ENCODE data around the gene RREB1.

RREB1 gene

GRCh38 chr6:7100753-7101081 lies 7.0 kb upstream of the RREB1 start:
- peak; percentile 43 for DNase-seq

- no peak for DNase-seq
These were observed 6.5 kb upstream of the RREB1 start for GRCh38 chr6:7101290-7101689.

DNA sequence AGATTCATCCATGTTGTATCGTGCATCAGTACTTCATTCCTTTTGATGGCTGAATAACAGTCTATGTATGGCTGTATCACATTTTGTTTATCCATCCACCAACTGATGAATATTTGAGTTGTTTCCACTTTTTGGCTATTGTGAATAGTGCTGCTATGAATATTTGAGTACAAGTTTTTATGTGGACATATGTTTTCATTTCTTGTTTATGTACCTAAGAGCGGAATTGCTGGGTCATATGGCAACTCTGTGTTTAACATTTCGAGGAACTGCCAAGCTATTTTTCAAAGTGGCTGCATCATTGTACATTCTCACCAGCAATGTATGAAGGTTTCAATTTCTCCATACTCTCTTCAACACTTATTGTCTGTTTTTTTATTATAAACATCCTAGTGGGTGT lies 3.0 kb upstream of the RREB1 start:
- no peak for DNase-seq

GRCh38 chr6:7106215-7106751 lies 1.5 kb upstream of the RREB1 start:
- no peak for DNase-seq

DNA sequence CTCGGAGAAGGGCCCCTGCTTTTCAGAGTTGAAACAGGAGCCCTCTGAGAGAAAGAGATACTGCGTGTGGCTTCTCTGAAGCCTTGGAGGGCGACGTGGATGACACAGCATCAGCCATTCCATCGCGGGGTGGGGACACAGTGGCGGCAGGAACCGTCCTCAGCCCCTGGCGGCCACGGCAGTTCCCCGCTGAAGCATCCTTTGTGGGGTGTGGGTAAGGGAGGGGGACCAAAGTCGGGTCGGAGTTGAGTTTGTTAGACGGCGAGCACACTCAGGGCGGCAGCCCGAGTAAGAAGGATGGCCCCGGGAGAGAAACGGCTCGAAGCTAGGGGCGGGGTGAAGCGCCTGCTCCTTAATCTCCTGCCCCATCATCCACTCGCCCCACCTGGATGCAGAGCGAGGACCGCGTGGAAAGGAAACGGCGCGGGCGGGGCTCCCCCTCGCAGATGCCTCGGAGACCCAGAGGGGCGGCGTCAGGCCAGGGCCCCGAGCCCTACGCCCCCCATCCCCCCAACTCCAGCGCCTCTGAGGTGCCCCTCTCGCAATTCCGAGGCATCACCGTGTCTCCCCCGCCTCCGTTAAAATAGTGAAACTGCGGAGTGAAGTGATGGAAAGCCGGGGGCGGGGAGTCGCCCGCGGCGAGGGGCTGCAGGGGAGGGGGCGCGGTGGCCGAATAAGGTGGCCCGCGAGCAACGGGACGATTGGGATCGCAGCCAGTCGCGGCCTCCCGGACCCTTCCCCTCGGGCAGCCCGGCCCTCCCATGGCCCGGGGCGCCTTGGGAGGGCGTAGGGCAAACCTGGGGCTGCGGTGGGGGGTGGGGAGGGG lies 796 bp upstream of the RREB1 start:
- DNase-seq, result peak; percentile 93

- peak; percentile 64 for DNase-seq
These were observed 619 bp downstream of the RREB1 start for GRCh38 chr6:7108196-7108963.

DNA sequence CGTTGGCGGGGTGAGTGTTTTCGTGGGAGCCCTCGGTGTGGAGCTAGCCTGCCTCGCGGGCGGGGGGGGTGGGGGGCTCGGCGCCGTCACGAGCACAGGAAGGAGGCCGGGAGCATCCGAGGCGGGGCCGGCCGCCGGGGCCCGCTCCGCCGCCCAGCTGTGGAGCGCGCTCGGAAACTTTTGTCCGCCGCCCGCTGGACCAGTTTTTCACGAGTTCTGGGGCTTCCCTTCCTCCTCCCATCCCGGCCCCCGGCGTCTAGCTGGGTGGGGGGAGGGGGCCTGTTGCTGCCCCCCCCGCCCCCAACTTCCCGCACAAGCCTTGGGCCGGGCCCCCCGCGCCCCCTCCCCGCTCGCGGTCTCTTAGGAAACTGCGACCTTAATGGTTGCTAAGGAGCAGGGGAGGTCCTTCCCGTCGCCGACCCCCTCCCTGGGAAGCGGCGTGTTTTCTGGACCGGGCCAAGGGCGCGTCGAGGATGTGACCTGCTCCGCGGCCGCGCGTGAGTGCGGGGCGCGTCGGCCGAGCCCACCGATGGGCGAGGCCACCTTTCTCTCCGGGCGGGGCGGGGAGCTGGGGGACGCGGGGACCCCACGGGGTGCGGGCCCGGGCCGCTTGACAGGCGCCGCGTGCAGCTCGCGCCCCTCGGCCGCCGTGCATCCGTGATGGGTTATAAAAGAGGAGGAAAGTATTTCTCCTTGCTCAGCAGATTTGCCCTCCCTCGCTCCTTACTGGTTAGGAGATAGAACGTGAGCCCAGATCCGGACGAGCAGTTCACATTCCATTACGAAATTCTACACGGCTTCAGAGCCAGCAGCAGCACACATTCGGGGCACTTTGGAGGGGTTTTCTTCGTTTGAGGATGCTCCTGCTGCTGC lies 1.4 kb downstream of the RREB1 start:
- peak; percentile 80 for DNase-seq

DNA sequence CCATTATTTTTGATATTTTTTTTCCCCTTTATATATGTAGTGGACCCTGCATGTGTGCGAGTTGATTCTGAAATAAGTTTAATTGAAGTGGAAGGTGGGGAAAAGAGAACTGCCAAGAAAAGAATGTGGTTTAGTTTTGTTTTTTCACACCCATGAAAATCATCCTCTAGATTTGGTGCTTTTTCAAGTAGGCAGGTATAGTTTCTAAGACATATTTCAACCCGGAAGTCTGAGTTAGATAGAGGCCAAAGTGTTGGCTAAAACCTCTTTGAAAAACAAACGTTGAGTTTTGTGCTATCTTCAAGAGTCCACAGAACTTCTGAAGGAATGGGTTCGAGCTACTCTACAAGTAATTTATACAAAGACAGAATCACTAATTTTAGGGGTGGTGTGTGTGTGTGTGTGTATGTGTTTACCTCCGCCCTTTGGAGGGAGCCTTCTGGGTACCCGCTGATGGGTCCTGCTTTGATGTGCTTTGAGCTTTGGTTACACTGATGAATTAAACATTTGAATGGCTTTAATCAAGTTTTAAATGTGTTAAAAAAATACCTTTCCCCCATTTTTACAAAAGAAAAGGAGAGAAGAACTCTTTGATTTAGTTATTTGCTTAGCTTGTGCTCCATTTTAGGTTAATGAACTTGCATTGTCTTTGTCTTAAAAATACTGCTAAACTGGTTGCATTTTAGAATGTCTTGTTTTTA lies 2.5 kb downstream of the RREB1 start:
- DNase-seq, result no peak

DNA sequence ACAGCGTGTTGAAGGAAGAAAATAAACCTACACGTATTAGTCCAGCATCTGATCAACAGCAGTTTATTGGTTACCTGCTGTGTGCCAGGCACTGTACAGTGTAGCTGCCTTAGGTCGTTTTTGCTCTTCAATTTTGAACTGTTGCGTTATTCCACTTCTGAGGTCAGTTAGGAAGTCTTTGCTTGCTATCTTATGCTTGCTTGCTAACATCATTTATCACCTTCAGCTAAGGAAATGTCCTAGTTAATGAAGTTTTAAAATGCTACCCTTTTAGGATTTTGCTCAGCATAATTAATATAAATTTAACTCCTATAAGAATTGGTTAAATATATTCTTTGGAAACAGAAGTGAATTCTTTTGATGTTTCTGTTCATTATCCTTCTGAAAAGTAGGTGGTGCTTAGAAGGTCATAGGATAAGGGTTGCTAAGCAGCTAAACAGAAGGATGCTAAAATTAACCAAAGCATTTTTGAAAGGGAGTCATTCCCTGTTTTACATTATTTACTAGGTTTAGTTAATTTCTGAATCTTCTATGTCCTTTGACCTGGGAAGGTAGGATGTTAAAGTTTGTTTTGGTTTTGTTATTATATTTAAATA lies 3.4 kb downstream of the RREB1 start:
- DNase-seq, result no peak

DNA sequence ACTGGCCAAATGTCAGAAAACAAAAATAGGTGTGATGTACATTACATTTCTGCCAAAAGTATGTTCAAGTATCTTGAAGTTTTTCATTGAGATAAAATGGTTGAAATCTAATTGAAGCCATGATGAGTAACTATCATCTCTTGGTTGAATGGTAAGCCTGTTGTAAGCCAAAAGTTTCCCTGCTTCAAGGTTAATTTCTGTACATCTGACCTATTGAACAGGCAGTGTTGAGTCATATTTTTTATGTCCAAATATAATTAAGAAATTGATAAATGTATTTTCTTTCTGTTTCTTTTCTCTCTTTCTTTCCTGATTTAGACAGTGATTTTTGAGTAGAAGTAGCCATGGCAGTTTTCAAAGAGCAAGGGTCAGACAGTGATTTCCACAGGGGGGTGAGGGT lies 4.4 kb downstream of the RREB1 start:
- no peak for DNase-seq

DNA sequence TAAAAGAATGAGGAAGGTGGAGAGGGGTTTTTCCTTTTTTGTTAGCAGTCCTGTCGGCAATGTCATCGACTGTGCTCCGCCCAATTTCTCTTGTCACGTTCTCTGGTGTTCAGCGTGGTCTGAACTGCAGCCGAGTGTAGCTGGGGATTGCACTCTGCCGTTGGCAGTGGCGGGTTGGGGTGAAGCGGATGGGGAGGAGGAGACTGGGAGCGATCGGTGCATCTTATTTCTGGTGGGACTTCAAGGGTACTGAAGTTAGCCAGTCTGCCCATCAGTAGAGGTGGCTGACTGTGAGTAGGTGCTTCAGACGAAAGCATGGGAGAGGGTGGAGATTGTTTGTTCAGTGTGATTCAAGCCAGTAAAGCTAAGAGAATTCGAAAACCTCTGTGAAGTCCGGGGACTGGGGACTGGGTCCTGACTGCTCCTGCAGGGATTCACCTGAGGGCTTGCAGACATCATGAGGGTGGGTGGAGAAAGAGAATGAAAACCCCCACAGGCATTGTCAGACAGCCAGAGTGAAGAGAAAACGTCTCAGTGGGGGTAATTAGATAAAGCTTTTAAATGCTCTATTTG lies 5.1 kb downstream of the RREB1 start:
- peak; percentile 77 for DNase-seq

- no peak for DNase-seq
These were observed 7.1 kb downstream of the RREB1 start for GRCh38 chr6:7114744-7115458.

GRCh38 chr6:7115543-7116231 lies 7.9 kb downstream of the RREB1 start:
- DNase-seq, result no peak

DNA sequence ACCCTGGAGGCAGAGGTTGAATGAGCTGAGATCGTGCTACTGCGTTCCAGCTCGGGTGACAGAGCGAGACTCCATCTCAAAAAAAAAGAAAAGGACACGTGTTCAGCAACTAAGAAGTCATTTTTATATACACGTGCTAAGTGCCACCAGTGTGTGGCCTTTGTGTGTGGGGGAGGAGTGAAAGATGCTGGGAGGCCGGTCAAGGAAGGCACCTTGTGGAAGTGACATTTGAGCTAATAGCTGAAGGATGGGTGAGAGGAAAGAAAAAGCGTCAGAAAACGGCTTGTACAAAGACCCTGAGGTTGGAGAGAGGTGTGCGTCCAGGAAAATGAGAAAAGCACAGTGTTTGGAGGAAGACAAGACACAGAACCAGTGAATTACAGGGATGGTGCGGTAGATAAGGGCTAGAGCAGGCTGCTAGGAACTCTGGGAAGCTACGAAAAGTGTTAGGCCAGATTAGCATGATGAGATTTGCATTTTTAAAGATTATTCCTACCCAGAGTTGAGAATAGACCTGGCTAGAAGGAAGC lies 11.6 kb downstream of the RREB1 start:
- peak; percentile 66 for DNase-seq

- no peak for DNase-seq
These were observed 14.0 kb downstream of the RREB1 start for GRCh38 chr6:7121700-7122241.

DNA sequence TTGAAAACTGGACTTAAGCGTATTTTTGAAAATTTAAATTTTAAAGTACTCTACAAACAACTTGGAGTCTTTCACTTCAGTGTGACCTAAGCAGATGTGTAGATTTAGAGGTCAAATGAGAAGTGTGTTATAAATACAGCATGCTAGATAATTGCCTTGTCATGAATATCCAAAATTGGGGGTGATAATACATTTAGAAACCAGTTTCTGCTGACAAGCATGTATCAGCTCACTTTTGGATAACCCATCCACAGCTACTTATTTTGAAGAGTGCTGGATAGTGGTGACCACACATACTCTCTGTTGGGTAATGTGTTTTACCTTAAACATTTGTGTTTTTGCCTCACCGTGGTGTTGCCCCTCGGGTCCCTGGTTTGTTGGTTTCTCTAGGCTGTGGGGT lies 14.9 kb downstream of the RREB1 start:
- no peak for DNase-seq

GRCh38 chr6:7124114-7124513 lies 16.4 kb downstream of the RREB1 start:
- DNase-seq, result peak; percentile 68

- no peak for DNase-seq
These were observed 16.9 kb downstream of the RREB1 start for GRCh38 chr6:7124636-7125035.

DNA sequence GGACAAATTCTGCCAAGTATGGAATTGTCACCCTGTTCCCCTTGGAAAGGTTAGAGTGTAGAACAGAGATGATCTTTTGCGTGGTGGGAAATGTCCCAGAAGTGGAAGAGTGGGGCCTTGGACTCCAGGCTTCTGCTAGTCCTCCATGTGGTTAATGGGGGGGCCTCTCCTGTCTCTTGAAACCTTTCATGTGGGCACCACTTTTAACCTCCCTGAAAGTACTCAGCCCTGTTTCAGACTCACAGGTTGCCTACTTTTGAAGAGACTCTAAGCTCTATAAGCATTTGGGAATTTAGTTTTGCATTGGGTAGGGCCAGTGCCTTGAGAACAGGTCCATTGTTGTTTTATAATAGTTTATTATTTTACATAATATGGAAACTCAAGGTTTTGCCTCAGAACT lies 17.5 kb downstream of the RREB1 start:
- no peak for DNase-seq

DNA sequence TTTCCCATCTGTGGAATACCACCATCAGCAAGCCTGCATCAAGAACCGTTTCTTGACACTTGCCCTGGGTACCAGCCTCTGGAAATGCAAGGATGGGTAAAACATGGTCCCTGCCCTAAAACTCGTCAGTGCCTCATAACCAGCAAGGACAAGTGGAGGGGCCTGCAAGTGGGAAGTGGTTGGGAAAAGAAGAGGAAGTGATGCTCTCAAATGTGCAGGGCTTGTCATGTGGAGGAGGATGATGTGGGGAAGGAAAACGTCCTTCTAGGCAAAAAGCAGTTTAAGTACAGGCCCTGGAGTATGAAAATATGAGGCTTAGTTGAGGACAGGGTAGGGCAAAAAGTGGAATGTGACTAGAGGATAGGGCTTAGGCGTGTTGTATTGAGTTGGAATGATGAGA lies 19.0 kb downstream of the RREB1 start:
- no peak for DNase-seq
